HG02763 (cell line): Measurements from ENCODE around the gene PTH1R.

Experiments
- ATAC-seq: cut with Tn5 transposase; IDR thresholded peaks from one replicate; pipeline ENCODE4 v1.9.1; 2021; ENCODE audit warnings: mild to moderate bottlenecking, moderate library complexity; ENCODE audit not compliant: unreplicated experiment

Gene PTH1R

DNA sequence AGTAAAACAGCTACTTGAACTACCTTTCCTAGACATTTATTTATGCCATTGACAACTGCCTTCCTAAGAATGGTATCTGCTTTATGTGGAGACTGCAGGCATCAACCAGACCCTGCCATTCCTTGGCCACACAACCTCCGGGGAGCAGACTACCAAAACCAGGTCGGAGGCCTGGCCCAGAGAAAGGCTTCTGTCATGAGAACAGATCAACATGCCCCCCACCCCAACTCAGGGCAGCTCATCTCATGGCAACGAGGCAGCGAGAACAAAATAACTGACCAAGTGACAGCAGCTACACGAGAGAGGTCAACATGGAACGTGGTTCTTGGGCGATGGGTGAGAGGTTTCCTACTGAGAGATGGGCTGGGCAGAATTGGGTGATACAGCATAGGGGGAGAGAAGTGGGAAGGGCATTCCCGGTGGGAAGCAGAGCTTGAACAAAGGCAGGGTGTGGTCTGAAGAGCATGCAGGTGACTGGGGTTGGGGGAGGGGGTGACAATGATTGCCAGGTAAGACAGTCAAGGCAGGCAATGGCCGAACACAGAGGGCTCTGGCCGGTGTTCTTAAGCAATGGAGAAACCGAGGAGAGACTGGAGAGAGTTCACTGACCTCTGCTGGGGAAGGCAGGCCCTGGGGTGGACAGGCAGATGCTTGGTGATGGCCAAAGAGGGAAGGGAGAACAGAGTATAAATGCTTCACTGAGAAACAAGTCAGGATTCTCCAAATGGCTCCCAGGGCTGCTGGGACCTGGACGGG lies 65.1 kb downstream of the PTH1R start:
- ATAC-seq = no peak

DNA sequence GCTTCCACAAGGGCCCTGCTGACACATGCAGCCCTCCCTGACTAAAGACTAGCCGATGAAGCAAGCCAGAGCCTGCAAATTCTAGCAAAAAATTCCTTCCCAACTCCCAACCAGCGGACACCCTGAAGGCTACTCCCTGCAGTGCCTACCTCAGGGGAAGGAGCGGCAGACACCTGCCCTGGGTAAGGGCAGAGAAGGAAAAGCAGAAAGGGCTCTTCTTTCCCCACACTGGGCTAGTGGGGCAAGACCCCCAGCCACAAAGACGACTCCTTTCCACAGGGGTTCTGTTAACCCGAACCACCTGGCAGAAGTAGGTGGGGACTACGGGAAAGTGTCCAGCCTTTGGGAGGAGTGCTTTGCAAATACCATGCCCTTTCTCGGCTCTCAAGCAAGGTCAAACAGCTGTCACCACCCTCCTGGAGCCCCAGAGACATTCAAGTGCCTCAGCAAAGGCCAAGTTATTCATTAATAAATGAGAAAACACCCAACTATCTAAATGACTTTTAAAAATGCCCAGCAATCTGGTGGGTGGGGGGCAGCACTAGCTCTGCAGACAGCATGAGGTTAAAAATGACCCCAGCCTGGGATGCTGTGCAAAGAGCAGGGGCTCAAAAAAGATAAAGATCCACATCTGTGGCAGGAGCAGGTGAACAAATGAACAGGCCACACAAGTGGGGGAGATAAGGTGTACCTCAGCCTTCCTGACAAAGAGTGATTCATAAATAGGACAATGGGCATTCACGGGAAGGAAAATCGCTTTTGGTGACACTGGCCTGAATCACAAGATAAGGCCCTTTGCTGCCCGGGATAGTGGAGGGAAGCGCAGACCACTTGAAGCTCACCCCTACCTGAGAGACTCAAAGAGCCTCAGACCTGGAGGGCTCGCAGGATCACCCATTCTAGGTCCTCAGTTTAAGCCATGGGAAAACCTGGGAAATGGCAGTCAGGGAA lies 66.0 kb downstream of the PTH1R start:
- no peak for ATAC-seq

DNA sequence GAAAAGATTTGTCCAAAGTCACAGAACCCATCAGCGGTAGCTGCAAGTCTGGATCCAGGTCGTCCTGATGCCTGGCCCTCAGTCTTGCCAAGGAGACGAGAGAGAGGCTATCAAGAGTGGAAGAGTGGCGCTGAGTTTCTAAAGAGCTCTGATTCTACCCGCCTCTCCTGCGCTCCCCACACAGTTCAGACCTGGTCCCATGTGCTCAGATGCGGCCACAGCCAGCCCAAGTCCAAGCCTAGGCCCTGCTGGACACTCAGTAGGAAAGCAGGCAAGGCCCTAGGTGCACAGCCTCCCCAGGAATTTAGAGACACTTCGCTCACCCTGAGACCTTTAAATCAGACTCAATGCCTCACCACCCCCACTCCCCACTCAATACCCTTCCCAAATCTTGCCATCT lies 66.7 kb downstream of the PTH1R start:
- no peak for ATAC-seq

DNA sequence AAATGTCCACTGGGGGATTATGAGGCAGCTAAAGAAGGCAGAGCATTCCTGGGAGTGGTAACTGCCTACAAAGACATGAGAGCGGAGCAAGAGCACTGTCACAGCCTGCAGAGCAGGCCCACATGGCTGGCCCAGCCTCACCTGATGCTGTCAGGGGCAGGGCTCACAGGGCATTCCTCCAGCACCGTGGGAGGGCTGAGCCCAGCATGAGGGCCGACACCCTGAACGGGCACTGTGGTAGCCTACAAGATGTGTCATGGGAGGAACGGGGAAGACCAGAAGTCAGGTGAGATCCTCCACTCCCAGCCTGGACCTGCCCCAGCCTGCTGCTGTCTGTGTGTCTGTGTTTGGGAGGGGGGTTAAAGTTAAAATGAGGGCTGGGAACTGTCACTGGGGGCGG lies 68.9 kb downstream of the PTH1R start:
- ATAC-seq = no peak

DNA sequence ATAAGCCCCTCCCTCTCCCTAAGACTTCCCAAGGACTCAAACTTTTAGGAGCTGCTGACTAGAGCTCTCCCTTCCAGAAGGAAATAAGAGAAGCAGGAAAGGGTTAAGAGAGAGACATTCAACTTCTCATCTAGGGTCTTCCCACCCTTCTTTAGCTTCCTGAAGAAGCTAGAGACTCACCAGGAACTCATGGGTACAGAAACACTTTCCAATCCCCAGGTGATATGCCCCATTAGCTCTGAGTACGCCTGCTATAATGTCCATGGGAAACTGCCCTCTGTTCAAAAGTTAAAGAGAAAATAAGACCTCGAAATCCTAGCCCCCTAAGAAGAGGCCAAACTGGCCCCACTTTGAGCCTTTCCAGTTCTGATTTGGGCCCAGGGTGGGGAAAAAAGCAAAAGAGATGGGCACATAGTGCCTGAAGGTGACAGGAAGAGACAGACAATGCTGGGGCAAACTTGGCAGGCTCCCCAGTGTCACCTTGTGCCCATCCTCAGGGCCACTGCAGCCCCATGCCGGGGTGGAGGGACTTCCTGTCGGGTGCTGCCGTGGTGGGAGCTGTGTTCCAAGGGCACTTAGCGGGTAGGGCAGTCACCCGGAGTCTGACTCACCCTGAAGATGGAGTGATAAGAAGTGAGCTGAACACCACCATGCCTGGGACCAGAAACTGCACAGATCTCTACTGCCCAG lies 69.5 kb downstream of the PTH1R start:
- no peak for ATAC-seq

DNA sequence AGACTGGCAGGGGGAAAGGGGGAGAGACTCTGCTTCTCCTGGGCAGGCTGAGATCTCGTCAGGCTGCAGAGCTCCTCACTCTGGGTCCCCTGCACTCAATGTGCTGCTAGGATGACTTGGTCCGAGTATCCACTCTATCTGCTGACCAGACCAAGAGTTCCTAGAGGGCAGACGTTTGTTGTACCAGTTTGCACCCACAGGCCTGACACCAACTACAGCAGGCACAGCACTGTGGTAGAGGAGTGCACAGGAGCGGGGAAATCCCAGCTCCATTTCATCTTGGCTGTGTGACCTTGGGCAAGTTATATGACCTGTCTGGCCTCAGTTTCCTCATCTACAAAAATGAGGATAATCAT lies 70.0 kb downstream of the PTH1R start:
- ATAC-seq = no peak

DNA sequence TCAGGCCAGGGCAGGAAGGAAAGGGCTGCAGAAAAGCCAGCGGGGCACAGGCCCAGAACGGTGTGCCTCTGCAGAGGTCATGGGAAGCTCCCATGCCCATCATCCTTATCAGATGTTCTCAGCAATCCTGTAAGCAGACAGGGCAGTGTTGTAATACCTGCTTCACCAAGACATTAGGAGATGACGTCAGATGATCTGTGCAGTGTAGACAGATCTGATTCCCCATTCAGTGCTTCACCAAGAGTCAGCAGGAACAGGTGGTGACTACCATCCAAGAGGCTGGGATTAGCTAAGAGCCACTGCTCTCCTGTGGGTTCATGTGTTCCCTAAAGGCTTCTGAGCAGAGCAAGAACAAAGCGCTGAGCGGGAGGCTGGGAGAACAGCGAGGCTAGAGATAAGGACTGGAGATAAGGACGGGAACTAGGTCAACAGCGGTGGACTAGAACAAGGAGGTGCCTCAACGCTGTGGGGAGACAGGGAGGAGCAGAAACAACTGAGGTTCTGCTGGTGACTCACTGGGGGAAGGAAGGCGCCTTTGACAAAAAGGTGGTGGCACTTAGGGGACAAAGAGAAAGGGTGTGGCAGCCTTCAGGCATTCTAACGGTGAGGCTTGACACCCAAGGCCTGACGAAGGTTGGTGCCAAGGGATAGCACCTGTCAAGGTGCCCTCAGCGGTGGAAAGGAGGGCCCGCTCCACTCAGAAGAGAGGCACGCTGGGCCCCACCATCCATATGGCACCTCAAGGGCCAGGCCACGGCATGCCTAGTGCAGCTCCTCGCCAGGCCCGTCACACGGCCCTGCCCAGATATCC lies 70.7 kb downstream of the PTH1R start:
- ATAC-seq = no peak

DNA sequence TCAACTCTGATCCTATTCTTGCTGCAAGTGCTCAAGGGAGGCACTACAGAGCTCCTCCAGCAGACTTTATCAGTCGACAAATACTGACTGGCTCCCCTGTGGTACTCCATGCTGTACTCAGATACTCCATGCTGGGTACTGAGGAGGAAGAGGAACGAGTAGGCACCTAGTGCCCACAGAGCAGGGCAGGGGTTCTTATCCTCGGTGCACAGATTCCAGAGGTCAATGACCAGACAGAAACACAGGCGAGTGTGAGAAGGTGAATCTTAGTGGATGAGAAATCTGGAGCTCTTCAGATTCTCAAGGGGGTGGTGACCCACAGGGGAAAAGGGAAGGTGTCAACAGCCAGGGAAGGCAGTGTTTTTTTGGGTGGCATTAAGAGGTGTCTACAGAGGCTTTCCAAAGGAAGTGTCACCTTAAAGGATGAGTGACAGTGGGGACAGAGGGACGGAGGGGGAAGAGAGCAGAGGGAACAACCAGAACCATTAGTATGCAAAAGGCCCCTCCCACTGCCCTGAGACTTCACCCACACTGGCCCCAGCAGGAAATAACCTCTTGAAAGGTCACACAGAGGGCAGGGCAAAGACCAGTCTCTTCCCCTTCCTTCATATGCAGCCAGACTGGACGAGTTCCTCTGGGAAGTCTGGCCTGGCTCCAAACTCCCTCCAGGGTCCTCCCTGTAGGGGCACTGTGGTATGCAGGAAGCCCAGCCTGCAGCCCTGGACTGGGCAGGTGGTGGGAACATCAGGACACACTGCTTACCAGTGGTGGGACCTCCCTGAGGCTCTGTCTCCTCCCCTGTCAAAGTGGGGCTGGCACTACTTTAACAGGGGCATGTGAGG lies 71.5 kb downstream of the PTH1R start:
- ATAC-seq = no peak

DNA sequence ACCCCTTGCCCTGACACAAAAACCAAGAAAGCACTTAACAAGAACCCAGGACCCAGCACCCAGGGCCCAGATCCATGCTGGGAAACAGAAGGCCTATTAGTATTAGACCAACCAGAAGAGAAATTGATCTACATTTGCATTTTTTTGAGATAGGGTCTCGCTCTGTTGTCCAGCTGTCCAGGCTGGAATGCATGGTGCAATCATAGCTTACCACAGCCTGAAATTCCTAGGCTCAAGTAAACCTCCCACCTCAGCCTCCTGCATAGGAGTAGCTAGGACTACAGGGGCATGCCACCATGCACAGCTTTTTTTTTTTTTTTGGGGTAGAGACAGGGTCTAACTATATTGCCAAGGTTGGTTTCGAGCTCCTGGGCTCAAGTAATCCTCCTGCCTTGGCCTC lies 72.7 kb downstream of the PTH1R start:
- no peak for ATAC-seq

DNA sequence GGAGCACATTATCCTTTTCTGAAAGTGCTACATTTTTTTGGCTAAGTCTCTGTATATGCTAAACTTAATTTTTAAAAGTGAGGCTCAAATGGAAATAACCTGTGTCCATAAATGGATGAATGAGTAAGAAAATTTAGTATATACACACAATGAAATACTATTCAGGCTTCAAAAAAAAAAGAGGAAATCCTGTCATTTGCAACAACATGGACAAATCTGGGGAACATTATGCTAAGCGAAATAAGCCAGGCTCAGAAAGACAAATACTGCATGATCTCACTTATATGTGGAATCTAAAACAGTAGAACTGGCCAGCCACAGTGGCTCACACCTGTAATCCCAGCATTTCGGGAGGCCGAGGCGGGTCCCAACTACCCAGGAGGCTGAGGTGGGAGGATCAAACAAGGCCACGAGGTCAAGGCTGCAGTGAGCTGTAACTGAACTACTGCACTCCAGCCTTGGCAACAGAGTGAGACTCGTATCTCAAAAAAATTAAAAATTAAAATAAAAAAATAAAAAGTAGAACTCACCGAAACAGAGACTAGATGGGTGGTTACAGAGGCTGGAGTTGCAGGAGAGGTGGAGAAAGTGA lies 73.2 kb downstream of the PTH1R start:
- no peak for ATAC-seq

DNA sequence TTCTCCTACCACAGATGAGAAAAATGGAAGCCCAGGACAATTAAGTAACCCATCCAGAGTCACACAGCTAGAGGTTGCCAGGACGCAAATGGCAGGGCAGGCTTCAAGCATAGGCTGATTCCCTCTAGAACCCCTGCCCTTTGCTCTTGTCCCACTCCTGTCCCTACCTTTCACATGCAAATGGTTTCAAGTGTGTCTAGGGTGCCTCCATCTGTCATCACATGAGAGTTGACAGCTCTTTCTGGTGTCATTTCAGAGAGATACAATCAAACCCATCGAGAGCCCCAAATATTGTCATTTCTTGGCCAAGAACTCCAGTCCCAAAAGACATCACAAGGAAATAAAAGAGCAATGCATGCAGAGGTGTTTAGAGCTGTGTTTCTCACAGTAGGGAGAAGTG lies 75.3 kb downstream of the PTH1R start:
- ATAC-seq = no peak
